GM23338 (cell line): ENCODE results near the gene RASL10B. TPM values are rescaled to one million over a fixed set of nuclear protein-coding genes. Genes with fewer than 3 reads are reported as not detected.

ENCODE experiments used
- ATAC-seq: fragments of 200-7000 bp; cut with Tn5 transposase; 3 replicates; pipeline ENCODE4 v1.9.1; 2020
- DNase-seq: peaks from one replicate; pipeline ENCODE4 v3.0.0-alpha.2; 2015; ENCODE audit warnings: low spot score
- H2AFZ ChIP-seq: fragments of 200-600 bp; sonication (generic); 2 replicates; pipeline ENCODE4 v1.8.0; 2016; ENCODE audit warnings: antibody characterized with exemption, mild to moderate bottlenecking, moderate library complexity
- H3F3A ChIP-seq: fragments of 200-600 bp; sonication (generic); replicated peaks from 2 replicates; pipeline ENCODE4 v1.8.0; 2017; ENCODE audit warnings: antibody characterized with exemption, mixed run types, low read depth
- H3K27ac ChIP-seq: fragments of 200-600 bp; sonication (generic); 2 replicates; pipeline ENCODE4 v1.6.1; 2016; ENCODE audit warnings: low read depth
- H3K27me3 ChIP-seq: fragments of 200-600 bp; sonication (generic); 2 replicates; pipeline ENCODE4 v1.8.0; 2016; ENCODE audit warnings: mild to moderate bottlenecking, mixed run types, moderate library complexity; ENCODE audit not compliant: insufficient read depth
- H3K36me3 ChIP-seq: fragments of 200-600 bp; sonication (generic); 2 replicates; pipeline ENCODE4 v1.8.0; 2016; ENCODE audit warnings: mild to moderate bottlenecking; ENCODE audit not compliant: insufficient read depth
- H3K4me1 ChIP-seq: fragments of 200-600 bp; sonication (generic); 2 replicates; pipeline ENCODE4 v1.8.0; 2016; ENCODE audit warnings: mild to moderate bottlenecking, moderate library complexity; ENCODE audit not compliant: insufficient read depth
- H3K4me2 ChIP-seq: fragments of 200-600 bp; sonication (generic); 2 replicates; pipeline ENCODE4 v1.7.1; 2017; ENCODE audit warnings: mixed run types
- H3K4me3 ChIP-seq: fragments of 200-600 bp; sonication (generic); 2 replicates; pipeline ENCODE4 v1.6.1; 2016; ENCODE audit warnings: mixed run types
- H3K79me2 ChIP-seq: fragments of 200-600 bp; sonication (generic); replicated peaks from 2 replicates; pipeline ENCODE4 v1.8.0; 2017; ENCODE audit warnings: mild to moderate bottlenecking; ENCODE audit not compliant: insufficient read depth
- H3K9me2 ChIP-seq: fragments of 200-600 bp; sonication (generic); 2 replicates; pipeline ENCODE4 v1.8.0; 2017; ENCODE audit not compliant: insufficient read depth
- H4K20me1 ChIP-seq: fragments of 200-600 bp; sonication (generic); replicated peaks from 2 replicates; pipeline ENCODE4 v1.8.0; 2017; ENCODE audit warnings: mild to moderate bottlenecking; ENCODE audit not compliant: insufficient read depth
- H3K27ac Mint-ChIP-seq: 2 replicates; pipeline ENCODE4 v1.8.0; 2020; ENCODE audit warnings: inconsistent platforms, mild to moderate bottlenecking, moderate library complexity, mixed read lengths
- H3K27me3 Mint-ChIP-seq: 3 replicates; pipeline ENCODE4 v1.8.0; 2022; ENCODE audit warnings: low read depth, mild to moderate bottlenecking, moderate library complexity, mixed read lengths, inconsistent platforms; ENCODE audit not compliant: insufficient read depth, poor library complexity
- H3K36me3 Mint-ChIP-seq: 3 replicates; pipeline ENCODE4 v1.8.0; 2021; ENCODE audit warnings: low read depth, mild to moderate bottlenecking, inconsistent platforms, moderate library complexity, mixed read lengths
- H3K4me1 Mint-ChIP-seq: 3 replicates; pipeline ENCODE4 v1.8.0; 2020; ENCODE audit warnings: mild to moderate bottlenecking, inconsistent platforms, mixed read lengths
- H3K4me3 Mint-ChIP-seq: 3 replicates; pipeline ENCODE4 v1.8.0; 2021; ENCODE audit warnings: moderate library complexity, mild to moderate bottlenecking, inconsistent platforms, mixed read lengths
- H3K9me3 Mint-ChIP-seq: 3 replicates; pipeline ENCODE4 v1.8.0; 2020; ENCODE audit warnings: moderate library complexity, mild to moderate bottlenecking, inconsistent platforms, mixed read lengths
- CREB1 ChIP-seq: fragments of 250-450 bp; sonication (Bioruptor Pico); IDR thresholded peaks from 2 replicates; pipeline ENCODE4 v1.5.0; 2020; ENCODE audit warnings: low read depth, mild to moderate bottlenecking, moderate library complexity
- CTCF ChIP-seq, 2 experiments: fragments of 200-600 bp in 1 of 2; sonication (generic) in 1 of 2; conservative IDR thresholded peaks; 2 replicates each; pipeline versions ENCODE4 v1.5.1 to v1.6.1; 2016 to 2017; ENCODE audit warnings: antibody characterized with exemption in 2 of 2, low read depth in 2 of 2, mild to moderate bottlenecking in 2 of 2, moderate library complexity in 1 of 2
- ETS1 ChIP-seq: IDR thresholded peaks from 2 replicates; pipeline ENCODE4 v1.6.1; 2016; ENCODE audit warnings: antibody characterized with exemption
- EZH2 ChIP-seq: fragments of 200-600 bp; sonication (generic); IDR thresholded peaks from one replicate; pipeline ENCODE4 v1.8.0; 2017; ENCODE audit warnings: antibody characterized with exemption, mild to moderate bottlenecking, low read depth; ENCODE audit not compliant: unreplicated experiment
- EZH2phosphoT487 ChIP-seq: fragments of 200-600 bp; sonication (generic); IDR thresholded peaks from one replicate; pipeline ENCODE4 v1.8.1; 2018; ENCODE audit warnings: antibody characterized with exemption; ENCODE audit not compliant: unreplicated experiment
- JUNB ChIP-seq: IDR thresholded peaks from one replicate; pipeline ENCODE4 v1.6.1; 2016; ENCODE audit warnings: antibody characterized with exemption; ENCODE audit not compliant: unreplicated experiment
- NANOG ChIP-seq: IDR thresholded peaks from 2 replicates; pipeline ENCODE4 v1.6.1; 2016; ENCODE audit warnings: antibody characterized with exemption, borderline replicate concordance
- POLR2AphosphoS5 ChIP-seq: IDR thresholded peaks from 2 replicates; pipeline ENCODE4 v1.6.1; 2016; ENCODE audit warnings: antibody characterized with exemption, low read depth
- REST ChIP-seq: IDR thresholded peaks from one replicate; pipeline ENCODE4 v1.6.1; 2018; ENCODE audit warnings: antibody characterized with exemption; ENCODE audit not compliant: unreplicated experiment
- STAT1 ChIP-seq: IDR thresholded peaks from one replicate; pipeline ENCODE4 v1.6.1; 2016; ENCODE audit warnings: antibody characterized with exemption; ENCODE audit not compliant: unreplicated experiment
- ZNF114 ChIP-seq: fragments of 250-450 bp; sonication (Bioruptor Pico); IDR thresholded peaks from 2 replicates; pipeline ENCODE4 v1.5.0; 2020; ENCODE audit warnings: mild to moderate bottlenecking, moderate library complexity
- ZNF331 ChIP-seq: fragments of 250-450 bp; sonication (Bioruptor Pico); IDR thresholded peaks from 2 replicates; pipeline ENCODE4 v1.5.0; 2020; ENCODE audit warnings: low read depth, mild to moderate bottlenecking, moderate library complexity
- ZNF462 ChIP-seq: fragments of 250-450 bp; sonication (Bioruptor Pico); IDR thresholded peaks from 2 replicates; pipeline ENCODE4 v1.5.0; 2020; ENCODE audit warnings: mild to moderate bottlenecking, moderate library complexity
- polyA plus RNA-seq: library from polyadenylated mRNA; unstranded; fragments of >200 nt; fragmentation: Nextera tagmentation; extraction: Ambion mirVana; gene quantifications from 2 replicates; pipeline ENCODE4 v1.2.1, GENCODE V29; 2016
- total RNA-seq: library from RNA; depleted of rRNA; stranded (reverse); fragments of >200 nt; shearing (Covaris generic); gene quantifications from 2 replicates; pipeline ENCODE4 v1.2.3, GENCODE V29; 2014

Gene RASL10B
- total and polyA plus RNA-seq, 2 experiments from 2014 or later, result 7.1 to 26.2 TPM

- H3K36me3 ChIP-seq, result no peaks in the 10 kb centered on the region
- no peak overlapping the region for H3K4me2 ChIP-seq
- DNase-seq (no peak), ATAC-seq (no peak)
- no peak overlapping the region for H3K27ac ChIP-seq
- Mint-ChIP-seq H3K4me3 (no peak overlapping the region; the same call in 2 of the 3 replicates), H3K27me3 (peaks cover 3% of the 10 kb centered on the region), H3K9me3 (no peaks in the 10 kb centered on the region), H3K27ac (no peak overlapping the region), H3K36me3 (no peaks in the 10 kb centered on the region), H3K4me1 (no peaks in the 10 kb centered on the region)
- no peaks in the 10 kb centered on the region for H3K9me2 ChIP-seq
- TF ChIP-seq ZNF331 (CRISPR knock-in tag) (no peak), CTCF (conservative IDR thresholded peaks at IDR 0.05; ENCODE audit: low read depth in 2 of 2) (no peak), JUNB (no peak), ZNF462 (no peak), EZH2 (no peak), ZNF114 (CRISPR knock-in tag) (no peak), EZH2phosphoT487 (no peak), CREB1 (CRISPR knock-in tag) (no peak), REST (no peak), NANOG (no peak), ETS1 (no peak), STAT1 (no peak), POLR2AphosphoS5 (no peak)
- no peak overlapping the region for H3K4me3 ChIP-seq
- no peak overlapping the region for H2AFZ ChIP-seq
- no peaks in the 10 kb centered on the region for H4K20me1 ChIP-seq
- no peaks in the 10 kb centered on the region for H3K79me2 ChIP-seq
- no peaks in the 10 kb centered on the region for H3K27me3 ChIP-seq
- no peaks in the 10 kb centered on the region for H3K4me1 ChIP-seq
- H3F3A ChIP-seq, result no peaks in the 10 kb centered on the region
These were observed 49.5 kb downstream of the RASL10B start for GRCh38 chr17:35780950-35781349.
